Measurements from ENCODE around the gene KRTAP1-3.
"Not testable (repeated sequence)": the region's sequence is repeated elsewhere in the genome, so short reads cannot be mapped to it uniquely, and the experiment has no call there.

The KRTAP1-3 gene

GRCh38 chr17:41009301-41009760, 25.3 kb downstream of the KRTAP1-3 start:
- no peak for DNase-seq

DNA sequence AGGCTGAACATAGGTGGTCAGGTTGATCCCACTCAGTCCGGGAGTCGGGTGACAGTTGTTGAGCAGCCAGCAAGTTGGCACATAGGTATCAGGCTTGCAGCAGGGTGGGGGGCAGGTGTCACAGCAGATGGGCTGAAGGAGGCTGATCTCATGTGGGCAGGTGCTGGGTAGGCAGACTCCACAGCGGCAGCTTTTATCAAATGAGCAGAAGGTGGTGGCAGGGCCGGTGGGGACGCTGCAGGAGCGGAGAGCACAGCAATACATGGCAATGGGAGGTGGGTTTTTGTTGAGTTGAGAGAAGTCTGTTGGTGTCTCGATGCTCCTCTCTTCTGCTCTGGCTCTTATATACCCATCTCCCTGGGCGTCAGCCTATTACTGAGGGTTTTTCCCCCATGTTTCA, 25.9 kb downstream of the KRTAP1-3 start, which contains the start of gene KRTAP3-1:
KRTAP3-1 (minus strand) TSS at position 318 of the 400 bp plus-strand sequence; CDS start at position 264, 54 bp downstream.
- peak; percentile 44 for DNase-seq

GRCh38 chr17:41004397-41004796, 30.3 kb downstream of the KRTAP1-3 start:
- peak; percentile 91 for DNase-seq

DNA sequence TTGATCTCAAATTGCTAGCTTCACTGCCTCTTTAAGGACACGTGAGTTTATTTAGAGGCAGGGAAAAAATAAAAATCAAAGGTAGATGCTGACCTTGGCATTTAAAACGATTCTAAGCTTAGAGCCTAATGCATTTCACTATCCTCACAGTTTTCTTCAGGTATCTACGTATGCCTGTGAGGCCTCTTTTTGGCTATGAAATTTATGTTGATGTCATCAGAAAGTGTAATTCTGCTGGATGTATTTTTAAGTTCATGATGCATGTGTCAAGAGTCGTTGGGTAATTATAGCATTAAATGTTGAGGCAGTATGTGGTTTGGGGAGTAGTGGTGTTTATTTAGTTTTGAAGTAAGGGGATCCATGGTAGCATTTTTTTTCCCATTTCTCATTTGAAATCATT, 30.7 kb downstream of the KRTAP1-3 start:
- peak; percentile 80 for DNase-seq

DNA sequence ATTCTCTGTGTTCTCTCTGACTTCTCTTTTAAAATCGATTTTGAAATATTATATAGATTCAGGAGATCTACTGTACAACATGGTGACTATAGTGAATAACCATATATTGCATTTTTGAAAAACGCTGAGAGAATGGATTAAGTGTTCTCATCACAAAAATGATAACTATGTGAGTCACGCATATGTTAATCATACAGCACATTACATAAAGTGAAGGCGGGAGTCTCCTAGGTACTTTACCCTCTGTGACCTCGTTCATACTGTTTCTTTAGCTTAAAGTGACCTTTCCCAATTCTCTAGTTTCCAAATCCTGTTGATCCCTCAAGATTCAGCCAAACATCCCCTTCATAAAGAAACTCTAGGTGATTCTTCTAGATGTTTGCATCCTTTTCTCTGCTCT, 31.9 kb downstream of the KRTAP1-3 start:
- no peak for DNase-seq

DNA sequence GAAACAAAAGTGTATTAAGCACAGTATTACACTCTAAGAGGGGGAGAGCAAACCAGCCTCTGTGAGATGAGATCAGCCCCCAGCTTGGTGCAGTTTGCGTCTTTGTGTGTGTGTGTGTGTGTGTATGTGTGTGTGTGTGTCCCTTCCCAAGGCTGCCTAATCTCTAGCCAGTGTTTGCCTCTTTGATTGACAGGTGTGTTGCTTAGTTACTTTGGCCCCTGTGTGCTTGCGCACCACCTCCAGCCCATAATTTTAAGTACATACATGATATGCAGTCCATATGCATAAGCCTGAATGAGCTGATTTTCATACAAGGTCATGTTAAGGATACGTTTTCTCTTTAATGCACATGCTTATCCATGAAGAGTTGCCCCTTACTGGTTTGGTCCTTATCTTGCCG, 32.9 kb downstream of the KRTAP1-3 start:
- DNase-seq = no peak

DNA sequence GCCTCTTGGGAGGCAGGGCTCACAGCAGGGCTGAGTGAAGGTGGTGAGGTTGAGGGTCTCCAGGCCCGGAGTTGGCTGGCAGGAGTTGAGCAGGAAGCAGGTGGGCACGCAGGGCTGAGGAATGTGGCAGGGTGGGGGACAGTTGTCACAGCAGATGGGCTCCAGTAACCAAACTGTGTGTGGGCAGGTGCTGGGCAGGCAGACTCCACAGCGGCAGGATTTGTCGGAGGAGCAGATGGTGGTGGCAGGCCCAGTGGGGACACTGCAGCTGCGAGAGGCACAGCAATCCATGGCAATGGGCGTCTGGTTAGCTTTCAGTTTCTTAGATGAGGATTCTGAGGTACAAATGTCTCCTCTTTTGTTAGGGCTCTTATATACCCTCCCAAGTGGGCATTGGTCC, 35.1 kb downstream of the KRTAP1-3 start, which contains the start of gene KRTAP3-2:
KRTAP3-2 (minus strand) TSS at position 344 of the 400 bp plus-strand sequence; CDS start at position 291, 53 bp downstream.
- DNase-seq = not testable (repeated sequence)

DNA sequence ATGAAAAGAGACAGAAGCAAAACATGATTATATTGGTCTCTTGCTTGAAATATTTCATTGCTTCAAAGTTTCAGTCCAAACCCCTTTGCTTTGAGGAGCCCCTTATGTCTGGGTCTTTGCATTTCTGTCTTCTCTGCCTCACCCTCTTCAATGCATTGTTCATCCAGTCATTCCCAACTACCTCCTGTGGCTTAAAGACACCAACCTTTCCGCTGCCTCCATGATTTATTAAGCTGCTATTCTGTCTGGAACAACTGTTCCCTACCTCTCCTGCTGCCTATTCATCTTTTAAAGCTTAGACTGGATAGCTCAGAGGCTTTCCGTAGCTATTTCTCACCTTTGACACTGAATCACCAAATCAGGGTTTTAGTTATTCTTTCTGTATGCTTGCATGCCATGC, 37.3 kb downstream of the KRTAP1-3 start:
- DNase-seq = no peak

GRCh38 chr17:40996829-40997228, 37.8 kb downstream of the KRTAP1-3 start:
- no peak for DNase-seq

GRCh38 chr17:40995116-40995515, 39.6 kb downstream of the KRTAP1-3 start:
- no peak for DNase-seq

GRCh38 chr17:40993839-40994238, 40.8 kb downstream of the KRTAP1-3 start, which contains the start of gene KRTAP3-3:
TSS of gene KRTAP3-3 (minus strand) at chr17:40994164. CDS start at chr17:40994097, 67 bp downstream.
- no peak for DNase-seq

DNA sequence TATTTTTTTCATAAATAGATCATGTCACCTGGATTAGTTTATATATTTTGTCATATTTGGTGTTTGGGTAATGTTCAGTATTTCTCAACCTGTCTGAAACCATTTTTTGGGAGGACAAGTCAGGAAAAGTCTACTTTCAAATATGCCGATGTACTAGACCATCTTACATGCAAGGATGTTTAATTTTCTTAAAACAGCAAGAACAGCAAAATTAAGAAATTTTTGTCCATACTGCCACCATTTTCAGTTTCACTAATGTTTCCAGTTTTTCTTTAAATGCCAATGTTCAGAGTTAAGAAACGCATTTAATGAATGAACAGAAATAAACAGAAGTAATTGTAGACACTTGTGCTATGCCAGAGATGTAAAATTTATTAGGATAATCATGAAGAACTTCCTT, 41.6 kb downstream of the KRTAP1-3 start:
- no peak for DNase-seq

DNA sequence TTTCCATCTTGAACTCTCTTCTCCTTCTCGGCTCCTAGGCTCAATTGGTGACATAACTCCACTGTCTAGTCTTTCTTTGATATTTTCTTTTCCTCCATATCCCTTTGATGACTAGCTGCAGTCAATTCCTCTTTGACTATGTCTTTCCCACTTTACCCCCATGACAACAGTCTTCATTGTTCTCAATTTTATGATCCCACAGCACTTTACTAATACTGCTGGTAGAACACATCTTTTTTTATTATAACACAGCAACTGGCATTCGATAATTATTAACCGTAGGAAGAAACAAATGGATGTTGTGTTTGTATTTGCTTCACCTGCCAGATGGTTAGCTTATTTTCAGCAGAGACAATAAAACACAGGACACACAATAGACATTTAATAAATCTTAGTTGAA, 42.0 kb downstream of the KRTAP1-3 start:
- DNase-seq = no peak

DNA sequence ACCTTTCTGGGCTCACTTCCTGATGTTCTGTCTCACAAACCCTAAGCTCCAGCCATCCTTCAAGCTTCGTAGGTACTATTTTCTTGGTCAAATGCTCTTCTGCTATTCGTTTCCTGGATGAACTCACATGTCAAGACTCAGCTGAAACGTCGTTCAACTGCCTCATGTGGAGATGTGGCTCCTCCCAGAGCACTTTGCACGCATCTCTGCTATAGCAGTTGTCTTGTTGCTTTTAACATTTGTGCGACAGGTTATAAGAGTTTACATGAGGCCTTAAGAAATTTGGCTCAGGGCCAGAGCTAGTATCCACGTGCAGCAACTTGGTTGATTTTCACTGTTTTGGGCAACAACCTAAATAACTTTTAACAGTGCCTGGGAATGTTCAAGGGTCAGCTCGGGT, 47.8 kb downstream of the KRTAP1-3 start:
- peak; percentile 89 for DNase-seq

DNA sequence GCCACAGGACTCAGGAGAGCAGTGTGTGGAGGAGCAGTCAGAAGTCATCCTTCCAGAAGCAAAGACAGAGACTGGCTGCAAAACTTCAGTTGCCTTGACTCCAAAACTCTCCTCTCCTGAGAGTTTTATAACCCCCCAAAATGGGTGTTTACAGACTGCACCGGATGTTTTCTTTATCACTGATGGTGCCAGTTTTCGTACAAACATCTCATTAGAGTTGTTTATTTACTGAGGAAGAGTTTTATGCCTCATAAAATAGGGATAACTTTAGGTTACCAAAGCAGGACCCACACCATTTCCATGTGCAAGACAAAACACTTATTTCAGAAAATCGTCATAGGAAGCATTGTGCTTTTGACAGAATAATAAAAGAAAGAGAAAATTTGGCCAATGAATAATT, 50.4 kb downstream of the KRTAP1-3 start, which contains the start of gene KRT40:
KRT40 (minus strand) TSS at position 101 of the 400 bp plus-strand sequence; CDS start at position 48, 53 bp downstream.
- peak; percentile 62 for DNase-seq
